GM21381 (cell line): ENCODE measurements around the gene HOXA6.

Experiments used
- ATAC-seq: cut with Tn5 transposase; IDR thresholded peaks from one replicate; pipeline ENCODE4 v1.9.1; 2021; ENCODE audit warnings: mild to moderate bottlenecking, moderate library complexity; ENCODE audit not compliant: unreplicated experiment

HOXA6 gene

DNA sequence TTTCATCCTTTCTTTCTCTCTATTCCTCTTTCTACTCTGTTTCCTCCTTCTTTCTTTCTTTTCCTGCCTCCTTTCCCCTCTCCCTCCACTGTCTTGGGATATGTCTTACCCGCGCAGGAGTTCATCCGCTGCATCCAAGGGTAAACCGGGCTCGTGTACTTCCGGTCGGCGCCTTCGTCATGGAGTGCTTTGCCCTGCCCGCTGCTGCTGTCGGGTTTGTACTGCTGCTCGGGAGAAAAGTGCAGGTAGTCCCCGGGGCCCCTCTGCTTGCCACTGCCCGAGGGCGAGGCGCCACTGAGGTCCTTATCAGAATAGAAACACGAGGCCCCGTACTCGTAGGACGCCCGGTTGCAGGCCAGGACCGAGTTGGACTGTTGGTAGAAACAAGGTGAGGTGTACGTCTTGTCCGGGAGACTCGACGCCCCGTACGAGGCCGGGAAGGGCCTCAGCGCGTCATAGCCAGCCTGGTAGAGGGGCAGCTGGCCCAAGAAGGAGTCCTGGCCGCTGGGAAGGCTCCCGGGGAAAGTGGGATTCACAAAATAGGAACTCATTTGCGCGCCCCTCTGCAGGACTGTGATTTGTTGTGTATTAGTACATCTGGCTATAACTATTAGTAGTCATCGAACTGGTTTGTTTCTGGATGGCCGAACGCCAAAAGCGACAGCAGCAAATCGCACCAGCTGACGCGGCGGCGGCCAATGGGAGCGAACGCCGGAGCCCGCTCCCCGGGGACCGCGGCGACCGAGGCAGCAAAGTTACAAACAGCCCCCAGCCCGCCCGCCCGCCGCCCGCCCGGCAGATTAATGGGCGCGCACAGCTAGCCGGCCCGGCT is at the start of gene HOXA6:
Gene HOXA6 (minus strand): TSS at position 576 of the 832 bp plus-strand sequence. CDS start 25 bp downstream, at position 551.
- ATAC-seq: no peak

DNA sequence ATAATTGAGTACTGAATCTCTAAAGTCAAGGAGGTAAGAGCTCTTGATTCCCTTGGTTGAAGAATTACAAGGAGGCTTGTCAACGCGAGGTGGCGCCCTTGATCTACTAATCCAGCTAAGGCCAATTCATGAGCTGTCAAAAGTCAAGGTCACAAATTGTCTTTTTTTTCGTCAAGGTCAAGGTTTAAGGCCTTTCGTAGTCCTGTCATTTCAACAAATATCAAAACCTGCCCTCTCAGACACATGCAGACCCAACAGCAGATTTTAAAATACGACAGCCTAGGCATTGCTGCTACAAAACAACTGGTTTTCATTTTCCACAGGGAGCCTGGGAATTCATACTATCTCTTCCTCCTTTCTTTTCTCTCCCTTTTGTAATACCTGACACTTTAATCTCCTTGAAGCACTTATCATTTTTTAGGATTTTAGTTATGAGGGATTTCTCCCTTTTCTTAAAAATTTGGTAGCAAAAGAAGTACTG is 48.8 kb upstream of the HOXA6 start:
- ATAC-seq: no peak

DNA sequence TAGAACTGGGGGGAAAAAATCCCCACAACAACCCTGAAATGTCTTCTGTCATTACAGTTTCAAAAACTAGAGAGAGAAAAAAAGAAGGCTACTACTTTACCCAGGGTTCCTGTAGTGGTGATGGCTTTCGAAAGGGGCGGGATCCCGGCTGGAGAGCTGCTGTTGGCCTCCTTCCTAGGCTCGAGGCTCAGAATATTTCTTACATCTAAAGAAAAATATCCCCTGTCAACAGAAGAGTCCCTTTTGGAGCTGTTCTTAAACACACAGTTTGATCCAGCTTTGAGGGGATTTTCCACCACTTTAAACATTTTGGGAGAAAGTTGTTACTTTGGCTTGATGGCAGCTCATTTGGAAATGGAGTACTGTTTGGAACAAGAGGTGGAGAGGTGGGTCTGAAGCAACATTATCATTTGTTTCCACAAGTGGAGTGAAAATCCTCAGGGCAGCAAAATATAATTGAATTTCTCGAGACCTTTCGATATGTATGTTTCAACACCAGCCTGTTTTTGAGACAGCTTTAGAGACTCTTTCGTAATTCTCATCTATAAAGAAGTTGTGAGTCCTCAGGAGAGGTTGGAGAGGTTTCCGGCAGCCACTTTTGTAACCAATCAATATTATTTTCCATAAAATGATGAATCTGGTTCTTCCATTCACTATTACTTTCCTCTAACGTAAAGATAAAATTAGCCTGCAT is 47.3 kb upstream of the HOXA6 start:
- no peak for ATAC-seq

DNA sequence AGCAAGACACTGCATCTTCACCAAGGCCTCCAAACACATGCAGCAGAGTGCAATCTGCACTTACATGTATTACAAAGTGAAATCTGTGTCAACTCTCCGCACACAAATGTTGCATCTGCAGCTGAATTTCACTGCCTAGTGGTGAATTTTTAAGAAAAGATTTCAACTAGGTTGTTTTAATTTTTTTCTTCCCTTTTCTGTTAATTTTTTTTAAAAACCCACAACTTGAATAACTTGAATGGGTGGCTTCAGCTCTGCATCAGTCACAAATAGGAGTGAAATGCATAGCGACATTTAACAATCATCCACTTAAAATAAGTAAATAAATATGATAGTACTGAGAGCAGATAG is 46.4 kb upstream of the HOXA6 start:
- ATAC-seq: no peak

DNA sequence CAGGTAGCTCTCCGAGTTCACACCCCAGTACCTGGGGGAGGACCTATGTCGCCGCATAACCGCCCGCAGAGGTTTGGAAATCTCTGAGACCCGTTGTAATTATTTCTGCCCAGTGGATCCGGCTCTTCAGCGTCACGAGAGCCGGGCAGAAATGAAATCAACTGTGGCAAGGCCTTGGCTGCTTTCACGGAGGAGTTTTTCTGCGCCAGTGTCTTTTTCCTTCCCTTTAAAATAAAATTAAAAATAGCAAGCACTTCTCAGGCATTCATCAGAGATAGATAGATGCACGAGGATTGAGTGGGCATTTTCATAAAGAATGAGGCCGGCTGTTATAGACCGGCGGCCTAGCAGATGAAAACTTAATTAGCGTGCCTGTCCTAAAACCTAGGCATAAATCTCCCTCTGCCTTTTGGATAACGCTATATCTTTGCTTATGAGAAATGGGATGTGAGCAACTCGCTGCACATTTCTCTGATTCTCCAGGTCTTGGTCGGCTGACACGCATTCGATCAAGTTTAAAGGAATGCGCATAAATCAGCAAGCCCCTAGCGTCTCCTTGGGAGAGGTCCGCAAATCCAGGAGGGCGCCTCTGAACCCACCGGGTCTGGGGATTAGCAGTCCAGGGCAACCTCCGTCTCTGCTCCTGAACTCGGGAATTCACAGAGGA is 45.9 kb upstream of the HOXA6 start:
- ATAC-seq: no peak

DNA sequence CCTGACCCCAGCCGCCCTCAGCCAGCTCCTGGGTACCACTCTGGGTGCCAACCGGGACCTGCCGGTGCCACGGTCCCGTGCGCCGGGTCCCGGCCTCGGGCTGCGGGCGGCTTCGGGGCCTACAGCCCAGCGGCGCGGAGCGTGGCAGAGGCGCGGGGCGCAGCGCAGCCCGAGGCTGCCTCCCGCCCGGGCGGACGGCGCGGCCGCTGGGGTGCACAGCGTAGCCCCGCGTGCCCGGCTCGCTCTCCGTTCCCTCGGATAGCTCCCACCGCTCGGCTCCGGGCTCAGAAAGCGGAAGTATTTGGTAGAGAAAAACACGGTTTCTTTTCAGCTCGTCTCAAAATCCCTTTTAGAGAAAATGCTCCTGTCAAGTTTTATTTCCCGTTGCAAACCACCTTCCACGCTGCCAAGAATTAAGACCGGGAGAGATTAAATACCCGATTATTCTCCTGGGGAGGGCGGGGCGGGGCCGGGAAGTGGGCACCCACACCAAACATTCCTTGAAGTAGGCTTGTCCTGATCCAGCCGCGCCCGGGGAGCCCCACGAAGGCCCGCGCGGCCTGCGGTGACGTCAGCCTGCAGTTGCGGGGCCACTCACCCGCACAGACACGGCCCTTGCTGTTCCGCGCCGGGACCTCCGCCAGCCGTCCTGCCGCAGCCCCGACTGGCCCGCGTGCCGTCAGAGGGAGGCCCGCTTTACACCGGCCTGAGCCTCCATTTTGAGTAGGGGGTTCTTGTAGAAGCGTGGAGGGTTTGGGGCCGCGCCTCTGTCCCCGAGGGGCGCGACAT is 45.2 kb upstream of the HOXA6 start:
- no peak for ATAC-seq

DNA sequence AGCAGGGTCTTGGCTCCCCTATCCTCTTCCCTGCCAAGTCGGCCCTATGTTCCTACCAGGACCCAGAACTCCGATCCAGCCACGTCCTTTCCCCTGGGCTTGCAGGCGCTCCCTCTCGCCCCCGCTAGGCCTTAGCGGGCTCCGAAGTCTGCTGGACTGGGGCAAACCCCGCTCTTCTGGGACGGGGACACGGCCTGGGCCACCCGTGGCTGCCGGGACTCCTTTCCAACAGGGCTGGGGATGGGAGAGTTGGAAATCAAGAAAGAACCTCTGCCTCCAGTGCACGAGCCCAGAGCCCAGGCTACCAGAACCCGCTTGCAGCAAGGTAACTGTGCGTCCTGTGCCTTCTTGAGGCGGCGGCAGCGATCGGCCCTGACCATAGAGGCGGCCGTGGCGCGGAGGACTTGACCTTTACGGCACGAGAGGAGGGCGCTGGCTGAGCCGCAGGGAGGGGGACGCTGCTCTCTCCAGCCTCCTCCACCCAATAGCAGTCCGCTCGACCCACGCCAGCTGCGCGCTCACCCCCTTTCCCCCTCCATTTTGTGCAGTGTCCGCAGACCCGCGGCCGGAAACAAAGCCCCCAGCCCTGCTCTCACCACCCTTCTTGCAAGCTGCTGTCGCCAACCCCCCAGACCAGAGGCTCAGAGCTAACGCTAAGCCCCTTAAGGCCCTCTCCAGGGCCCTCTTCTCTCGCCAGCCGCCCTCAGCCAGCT is 44.4 kb upstream of the HOXA6 start:
- ATAC-seq: no peak

DNA sequence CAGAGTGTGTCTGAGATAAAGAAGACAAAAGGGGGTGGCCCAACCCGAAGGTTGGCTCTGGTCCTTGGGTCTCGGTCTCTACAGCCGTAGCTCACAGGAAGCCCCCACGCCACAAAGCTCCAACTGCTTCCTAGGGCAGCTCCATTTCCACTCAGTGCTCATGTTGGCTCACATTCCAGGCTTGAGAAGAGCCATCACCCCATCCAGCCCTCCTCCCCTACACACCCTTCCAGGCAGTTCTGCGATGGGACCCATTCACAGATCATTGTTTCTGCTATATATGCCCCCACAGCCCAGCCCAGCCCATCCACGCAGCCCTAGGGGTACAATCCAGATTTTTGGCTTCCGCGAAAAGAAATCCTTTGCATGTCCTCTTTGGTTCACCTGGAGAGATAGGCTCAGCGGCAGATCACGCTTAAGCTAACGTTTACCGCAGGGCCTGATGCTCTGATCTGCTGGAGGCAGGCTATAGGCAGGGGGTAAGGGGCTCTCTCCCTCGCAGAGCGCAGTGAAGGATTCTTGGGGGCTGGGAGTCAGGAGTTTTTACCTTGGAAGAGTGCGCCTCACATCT is 43.7 kb upstream of the HOXA6 start:
- ATAC-seq: no peak

DNA sequence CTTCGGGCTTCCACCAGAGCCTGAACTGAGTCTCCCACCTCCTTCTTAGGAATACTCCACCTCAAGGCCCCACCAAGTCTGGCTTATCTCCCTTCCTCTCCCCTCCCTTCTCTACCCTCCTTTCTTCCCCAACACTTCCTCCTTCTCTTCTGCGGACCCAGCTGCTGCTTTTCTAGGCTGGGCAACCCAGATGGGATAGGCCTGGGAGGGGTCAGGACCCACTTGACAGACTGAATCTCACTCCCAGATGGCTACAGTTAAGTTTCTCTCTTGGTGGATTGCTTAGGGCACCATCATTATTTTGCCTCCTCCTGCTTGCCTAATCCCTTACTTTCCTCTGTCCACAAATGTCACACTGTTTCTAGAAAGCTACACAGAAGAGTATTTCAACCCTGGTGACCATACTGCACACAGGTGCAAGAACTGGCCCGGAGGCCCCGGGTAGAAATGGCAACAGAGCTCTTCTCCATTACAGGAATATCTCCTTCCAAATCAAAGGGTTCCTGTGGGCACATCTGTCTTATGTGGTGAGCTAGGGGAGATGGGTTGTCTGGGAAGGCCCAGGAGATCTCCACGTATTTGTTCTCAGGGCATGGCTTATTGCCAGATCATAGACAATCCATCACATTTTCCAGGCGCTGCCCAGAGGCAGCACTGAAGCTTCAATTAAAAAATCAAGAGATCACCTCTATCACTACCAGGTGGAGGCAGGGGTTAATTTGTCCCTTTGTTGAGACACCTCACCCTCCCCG is 42.6 kb upstream of the HOXA6 start:
- no peak for ATAC-seq

DNA sequence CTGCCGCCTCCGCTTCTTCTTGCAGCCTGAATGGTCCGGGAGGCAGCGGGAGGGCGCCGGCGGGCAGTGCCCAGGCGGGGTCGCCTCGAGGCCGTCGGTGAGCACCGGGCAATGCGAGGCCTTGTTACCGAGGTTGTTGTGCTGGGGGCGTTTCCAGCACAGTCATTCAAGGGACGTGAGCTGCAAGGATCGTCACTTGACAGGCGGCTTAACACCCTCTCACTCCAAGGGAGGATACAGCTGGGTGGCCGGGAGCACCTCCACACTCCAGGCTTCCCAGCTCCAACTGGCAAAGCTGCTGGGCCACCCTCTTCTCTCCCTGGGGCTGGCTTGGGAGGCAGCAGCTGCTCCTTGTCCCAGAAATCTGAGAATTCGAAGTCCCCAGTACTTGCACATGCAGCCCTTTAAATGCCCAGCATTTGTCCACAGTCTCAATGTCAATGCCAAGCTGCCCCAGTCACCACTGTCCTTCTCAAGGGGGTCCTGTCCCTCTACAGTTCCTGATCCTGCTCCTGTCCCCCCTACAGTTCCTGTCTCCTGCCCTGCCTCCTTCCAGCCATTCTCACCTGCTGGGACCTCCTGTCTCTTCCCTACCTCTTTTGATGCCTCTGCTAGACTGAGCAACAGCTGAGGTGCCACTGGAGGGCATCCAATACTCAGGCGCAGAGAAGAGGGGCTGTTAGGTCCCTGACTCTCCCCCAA is 41.9 kb upstream of the HOXA6 start:
- no peak for ATAC-seq

DNA sequence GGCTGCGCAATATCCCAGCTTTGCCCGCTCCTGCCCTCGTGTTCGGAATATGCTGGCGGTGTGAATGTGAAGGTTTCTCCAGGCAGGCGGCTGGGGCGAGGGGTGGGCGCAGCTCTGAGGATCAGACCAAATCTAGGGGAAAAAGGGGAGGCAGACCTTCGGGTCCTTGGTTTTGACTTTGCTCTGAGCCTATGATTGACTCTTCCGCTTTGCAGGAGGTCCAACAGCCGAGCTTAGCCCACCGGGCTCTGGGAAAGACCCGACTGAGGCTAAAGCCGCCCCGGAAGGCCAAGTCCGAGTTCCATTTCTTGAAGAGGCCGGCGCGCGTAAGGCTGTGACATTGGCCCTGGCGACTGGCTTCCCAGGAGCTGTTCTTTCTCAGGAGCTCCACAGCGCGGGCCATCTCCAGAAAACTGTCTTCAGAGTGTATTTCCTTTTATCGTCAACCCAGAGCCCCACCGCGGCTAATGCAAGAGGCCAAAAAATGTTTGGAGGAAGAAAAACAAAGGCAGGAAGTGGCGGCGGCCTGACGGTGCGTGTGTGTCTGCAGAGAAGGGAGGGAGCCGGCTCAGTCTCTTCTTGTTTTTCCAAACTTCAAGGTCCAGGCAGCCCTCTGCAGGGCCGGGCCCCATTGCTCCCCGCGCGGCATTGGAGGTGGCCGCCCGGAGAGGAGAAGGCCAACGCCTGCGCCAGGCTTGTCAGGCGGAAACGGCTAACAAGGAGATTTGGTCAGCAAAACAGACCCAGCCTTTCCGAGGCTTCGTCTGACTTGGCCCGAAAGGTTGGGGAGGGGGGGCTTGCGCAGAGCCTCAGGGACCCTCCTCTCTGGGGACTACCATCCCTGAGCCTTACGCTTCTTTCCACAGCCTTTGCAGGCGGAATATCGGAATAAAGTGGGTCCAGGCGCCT is 41.1 kb upstream of the HOXA6 start:
- no peak for ATAC-seq

DNA sequence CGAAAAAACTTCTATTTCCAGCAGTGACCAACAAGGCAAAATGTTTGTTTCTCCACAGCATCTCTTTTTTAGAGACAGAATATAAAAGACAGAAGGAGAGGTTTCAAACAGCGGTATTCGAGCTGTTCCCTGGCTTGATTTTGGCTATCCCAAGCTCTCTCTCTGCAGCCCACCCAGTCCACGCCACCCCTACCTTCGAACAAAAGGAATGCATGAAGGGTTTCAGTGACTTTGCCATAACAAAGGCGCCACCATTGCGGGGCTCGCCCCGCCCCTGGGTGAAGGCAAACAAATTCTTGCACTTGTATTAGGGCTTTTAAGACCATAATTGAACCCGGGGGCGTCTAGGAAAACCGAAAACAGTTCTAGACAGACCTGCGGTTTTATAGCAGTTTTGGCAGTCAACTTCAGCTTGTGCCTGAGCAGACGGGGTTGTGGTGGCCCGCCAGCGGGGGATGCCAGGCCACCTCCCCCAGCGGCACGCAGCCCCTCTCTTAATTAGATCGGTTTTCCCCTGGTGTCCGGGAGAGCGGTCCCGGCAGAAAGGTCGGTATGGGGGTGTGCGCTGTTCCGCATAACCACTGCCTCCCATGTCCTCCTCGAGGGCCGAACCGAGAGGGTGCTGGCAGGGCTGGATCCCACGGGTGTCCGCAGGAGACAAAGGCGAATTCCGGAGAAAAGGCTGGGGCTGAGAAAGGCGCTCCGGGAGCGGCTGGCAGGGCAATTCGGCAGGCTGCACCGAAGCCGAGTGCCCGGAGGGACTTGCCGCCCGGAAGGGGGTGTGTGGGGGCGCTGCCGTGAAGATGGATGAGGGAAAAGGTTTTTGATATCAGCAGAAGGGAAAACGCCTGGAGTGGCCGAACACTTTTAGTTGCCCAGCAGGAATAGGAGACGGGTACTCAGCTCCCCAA is 40.2 kb upstream of the HOXA6 start:
- ATAC-seq: no peak

DNA sequence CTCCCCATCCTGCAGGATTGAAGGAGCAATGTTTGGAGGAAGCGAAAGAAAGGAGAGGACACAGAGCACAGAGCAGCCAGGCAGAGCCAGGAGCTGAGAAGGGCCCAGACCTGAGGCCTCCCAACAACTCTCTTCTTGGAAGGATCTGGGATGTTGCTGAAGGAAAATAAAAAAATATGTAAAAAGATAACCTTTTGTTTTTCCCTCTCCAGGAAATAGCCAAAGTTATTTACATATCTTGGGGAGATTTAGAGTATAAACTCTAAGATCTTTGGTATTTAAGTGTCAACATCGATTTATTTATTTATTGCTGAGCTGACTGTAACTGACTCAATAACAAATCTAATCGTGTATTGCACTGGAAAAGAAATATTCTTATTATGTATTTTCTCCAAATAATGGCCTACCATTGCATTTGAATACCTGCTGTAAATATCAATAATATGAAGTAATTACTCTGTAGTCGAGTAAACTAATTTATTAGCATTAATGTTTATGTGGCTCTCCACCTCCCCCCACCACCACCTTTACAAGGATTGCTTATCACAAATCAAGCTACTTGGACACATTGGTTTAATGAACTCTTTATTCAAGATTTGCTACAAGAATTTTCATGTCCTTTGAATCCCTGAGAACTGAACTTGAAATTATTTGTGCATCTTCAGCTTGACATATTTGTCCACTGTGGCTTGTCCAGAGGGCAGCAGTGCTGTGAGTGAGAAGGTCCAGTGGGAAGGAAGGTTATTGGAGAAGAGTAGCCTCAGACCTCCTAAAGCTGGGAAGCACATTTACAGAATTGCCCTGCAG is 39.3 kb upstream of the HOXA6 start:
- ATAC-seq: no peak

DNA sequence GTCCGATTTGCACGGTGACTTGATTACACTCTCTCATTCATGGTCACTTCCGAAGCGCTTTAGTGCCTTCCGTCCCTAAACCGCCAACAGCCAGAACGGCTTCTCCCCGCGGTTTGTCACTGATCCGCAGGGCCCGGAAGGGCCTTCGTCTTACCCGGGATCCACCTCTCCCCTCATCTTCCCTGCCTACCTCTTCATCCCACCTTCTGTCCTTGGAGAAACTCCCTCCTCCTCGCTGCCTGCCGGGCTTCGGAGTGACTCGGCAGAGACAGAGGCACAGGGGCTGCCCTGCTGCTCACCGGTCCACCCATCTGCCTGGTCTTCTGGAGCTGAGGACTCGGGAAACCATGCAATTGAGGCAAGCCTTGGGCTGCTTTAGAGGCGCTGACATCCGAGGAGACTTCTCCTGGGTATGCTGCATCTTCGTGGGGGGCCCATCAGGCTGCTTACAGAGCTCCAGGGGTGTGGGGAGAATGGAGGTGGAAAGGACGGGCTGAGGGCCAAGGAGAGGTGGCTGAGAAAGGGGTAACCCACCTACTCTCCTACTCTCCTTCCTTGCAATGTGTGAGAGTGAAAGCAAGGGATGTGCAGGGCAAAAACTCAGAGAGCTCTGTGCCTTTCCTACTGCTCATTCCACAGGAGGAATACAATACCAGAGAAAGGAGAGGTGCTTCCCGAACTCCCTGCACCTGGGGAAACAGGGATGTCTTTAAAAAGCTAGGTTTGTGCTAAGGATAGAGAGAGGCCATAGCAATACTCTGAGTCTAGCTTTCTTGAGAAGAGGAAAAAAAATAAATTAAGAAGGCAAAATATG is 38.5 kb upstream of the HOXA6 start:
- no peak for ATAC-seq
